GM12865 (cell line): ENCODE data around the gene POP7.
"Not testable (repeated sequence)": the region's sequence is repeated elsewhere in the genome, so short reads cannot be mapped to it uniquely, and the experiment has no call there.

ENCODE experiments used
- DNase-seq: peaks from one replicate; pipeline ENCODE4 v3.0.0; 2010; ENCODE audit warnings: low read depth
- H3K4me3 ChIP-seq: 2 replicates; pipeline ENCODE4 v1.5.1; 2011; ENCODE audit warnings: mild to moderate bottlenecking, low read depth, low read length, control low read depth
- TF ChIP-seq, protein P1 (sequence below): IDR thresholded peaks from 2 replicates; pipeline ENCODE4 v1.5.1; 2011; ENCODE audit warnings: low read length, control low read depth, low read depth, inconsistent platforms; ENCODE audit not compliant: insufficient read depth; ENCODE audit errors: missing control alignments

POP7 gene

DNA sequence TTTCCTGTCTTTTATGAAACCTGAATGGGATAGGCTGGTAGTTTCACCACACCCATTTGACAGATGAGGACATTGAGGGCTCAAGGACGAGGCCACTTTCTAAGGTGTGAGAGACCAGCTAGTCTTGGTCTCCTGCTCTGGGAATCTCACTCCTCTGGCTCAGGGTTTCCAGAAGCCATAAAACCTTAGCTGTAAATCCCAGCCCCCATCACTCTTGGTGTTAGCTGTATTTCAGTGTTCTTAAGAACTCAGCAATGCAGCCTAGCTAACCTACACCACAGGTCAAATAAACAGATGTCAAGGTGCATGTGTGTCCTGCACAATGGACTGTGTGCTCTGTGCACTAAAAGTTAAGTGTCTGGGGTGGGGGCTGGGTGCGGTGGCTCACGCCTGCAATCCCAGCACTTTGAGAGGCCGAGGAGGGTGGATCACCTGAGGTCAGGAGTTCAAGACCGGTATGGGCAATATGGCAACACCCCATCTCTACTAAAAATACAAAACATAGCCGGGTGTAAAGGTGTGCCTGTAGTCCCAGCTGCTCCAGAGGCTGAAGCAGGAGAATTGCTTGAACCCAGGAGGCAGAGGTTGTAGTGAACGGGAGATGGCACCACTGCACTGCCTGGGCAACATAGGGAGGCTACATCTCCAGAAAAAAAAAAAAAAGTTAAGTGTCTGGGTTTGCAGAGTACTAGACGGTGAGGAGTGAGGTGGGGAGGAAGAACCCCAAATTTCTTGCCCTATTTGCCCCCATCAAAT, 13.8 kb downstream of the POP7 start:
- no peak overlapping the region for H3K4me3 ChIP-seq
- TF ChIP-seq, protein P1, sequence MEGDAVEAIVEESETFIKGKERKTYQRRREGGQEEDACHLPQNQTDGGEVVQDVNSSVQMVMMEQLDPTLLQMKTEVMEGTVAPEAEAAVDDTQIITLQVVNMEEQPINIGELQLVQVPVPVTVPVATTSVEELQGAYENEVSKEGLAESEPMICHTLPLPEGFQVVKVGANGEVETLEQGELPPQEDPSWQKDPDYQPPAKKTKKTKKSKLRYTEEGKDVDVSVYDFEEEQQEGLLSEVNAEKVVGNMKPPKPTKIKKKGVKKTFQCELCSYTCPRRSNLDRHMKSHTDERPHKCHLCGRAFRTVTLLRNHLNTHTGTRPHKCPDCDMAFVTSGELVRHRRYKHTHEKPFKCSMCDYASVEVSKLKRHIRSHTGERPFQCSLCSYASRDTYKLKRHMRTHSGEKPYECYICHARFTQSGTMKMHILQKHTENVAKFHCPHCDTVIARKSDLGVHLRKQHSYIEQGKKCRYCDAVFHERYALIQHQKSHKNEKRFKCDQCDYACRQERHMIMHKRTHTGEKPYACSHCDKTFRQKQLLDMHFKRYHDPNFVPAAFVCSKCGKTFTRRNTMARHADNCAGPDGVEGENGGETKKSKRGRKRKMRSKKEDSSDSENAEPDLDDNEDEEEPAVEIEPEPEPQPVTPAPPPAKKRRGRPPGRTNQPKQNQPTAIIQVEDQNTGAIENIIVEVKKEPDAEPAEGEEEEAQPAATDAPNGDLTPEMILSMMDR: no peak
- no peak for DNase-seq

DNA sequence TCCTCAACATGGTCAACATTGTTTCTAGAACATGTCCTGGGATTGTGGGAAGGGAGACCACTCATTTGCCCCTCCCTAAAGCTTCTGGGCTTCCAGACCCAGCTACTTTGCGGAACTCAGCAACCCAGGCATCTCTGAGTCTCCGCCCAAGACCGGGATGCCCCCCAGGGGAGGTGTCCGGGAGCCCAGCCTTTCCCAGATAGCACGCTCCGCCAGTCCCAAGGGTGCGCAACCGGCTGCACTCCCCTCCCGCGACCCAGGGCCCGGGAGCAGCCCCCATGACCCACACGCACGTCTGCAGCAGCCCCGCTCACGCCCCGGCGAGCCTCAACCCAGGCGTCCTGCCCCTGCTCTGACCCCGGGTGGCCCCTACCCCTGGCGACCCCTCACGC, 14.4 kb downstream of the POP7 start, which contains the start of gene EPO:
Gene EPO (plus strand): TSS at position 190 of the 392 bp plus-strand sequence. CDS start 513 bp downstream, outside the sequence.
- TF ChIP-seq, protein P1: no peak
- no peak within 1 kb of the TSS for H3K4me3 ChIP-seq
- DNase-seq: no peak

DNA sequence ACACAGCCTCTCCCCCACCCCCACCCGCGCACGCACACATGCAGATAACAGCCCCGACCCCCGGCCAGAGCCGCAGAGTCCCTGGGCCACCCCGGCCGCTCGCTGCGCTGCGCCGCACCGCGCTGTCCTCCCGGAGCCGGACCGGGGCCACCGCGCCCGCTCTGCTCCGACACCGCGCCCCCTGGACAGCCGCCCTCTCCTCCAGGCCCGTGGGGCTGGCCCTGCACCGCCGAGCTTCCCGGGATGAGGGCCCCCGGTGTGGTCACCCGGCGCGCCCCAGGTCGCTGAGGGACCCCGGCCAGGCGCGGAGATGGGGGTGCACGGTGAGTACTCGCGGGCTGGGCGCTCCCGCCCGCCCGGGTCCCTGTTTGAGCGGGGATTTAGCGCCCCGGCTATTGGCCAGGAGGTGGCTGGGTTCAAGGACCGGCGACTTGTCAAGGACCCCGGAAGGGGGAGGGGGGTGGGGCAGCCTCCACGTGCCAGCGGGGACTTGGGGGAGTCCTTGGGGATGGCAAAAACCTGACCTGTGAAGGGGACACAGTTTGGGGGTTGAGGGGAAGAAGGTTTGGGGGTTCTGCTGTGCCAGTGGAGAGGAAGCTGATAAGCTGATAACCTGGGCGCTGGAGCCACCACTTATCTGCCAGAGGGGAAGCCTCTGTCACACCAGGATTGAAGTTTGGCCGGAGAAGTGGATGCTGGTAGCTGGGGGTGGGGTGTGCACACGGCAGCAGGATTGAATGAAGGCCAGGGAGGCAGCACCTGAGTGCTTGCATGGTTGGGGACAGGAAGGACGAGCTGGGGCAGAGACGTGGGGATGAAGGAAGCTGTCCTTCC, 15.0 kb downstream of the POP7 start:
- DNase-seq: no peak
- H3K4me3 ChIP-seq: no peak overlapping the region
- TF ChIP-seq, protein P1: no peak

DNA sequence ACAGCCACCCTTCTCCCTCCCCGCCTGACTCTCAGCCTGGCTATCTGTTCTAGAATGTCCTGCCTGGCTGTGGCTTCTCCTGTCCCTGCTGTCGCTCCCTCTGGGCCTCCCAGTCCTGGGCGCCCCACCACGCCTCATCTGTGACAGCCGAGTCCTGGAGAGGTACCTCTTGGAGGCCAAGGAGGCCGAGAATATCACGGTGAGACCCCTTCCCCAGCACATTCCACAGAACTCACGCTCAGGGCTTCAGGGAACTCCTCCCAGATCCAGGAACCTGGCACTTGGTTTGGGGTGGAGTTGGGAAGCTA, 15.5 kb downstream of the POP7 start:
- TF ChIP-seq, protein P1: no peak

DNA sequence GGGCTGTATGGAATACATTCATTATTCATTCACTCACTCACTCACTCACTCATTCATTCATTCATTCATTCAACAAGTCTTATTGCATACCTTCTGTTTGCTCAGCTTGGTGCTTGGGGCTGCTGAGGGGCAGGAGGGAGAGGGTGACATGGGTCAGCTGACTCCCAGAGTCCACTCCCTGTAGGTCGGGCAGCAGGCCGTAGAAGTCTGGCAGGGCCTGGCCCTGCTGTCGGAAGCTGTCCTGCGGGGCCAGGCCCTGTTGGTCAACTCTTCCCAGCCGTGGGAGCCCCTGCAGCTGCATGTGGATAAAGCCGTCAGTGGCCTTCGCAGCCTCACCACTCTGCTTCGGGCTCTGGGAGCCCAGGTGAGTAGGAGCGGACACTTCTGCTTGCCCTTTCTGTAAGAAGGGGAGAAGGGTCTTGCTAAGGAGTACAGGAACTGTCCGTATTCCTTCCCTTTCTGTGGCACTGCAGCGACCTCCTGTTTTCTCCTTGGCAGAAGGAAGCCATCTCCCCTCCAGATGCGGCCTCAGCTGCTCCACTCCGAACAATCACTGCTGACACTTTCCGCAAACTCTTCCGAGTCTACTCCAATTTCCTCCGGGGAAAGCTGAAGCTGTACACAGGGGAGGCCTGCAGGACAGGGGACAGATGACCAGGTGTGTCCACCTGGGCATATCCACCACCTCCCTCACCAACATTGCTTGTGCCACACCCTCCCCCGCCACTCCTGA, 16.7 kb downstream of the POP7 start:
- no peak overlapping the region for H3K4me3 ChIP-seq
- no peak for DNase-seq
- TF ChIP-seq, protein P1: no peak

More for the DNA sequence above, 15.5 kb downstream of the POP7 start:
- no peak for DNase-seq
- no peak overlapping the region for H3K4me3 ChIP-seq

DNA sequence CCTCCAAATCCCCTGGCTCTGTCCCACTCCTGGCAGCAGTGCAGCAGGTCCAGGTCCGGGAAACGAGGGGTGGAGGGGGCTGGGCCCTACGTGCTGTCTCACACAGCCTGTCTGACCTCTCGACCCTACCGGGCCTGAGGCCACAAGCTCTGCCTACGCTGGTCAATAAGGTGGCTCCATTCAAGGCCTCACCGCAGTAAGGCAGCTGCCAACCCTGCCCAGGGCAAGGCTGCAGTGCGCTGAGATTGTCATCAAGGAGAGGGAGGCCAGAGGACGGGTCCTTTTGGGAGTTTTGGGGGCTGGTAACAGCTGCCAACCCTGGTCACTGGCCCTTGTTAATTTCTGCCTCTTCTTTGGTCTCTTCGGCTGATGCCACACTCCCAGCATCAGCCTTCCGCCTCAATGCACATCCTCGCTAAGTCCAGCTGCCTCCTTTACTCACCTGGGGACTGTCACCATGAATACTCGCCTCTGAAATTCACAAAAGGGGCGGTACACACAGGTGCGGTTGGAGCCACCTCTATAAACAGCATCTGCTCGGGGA, 17.9 kb downstream of the POP7 start:
- no peak overlapping the region for H3K4me3 ChIP-seq
- TF ChIP-seq, protein P1: no peak
- DNase-seq: peak; percentile 0

DNA sequence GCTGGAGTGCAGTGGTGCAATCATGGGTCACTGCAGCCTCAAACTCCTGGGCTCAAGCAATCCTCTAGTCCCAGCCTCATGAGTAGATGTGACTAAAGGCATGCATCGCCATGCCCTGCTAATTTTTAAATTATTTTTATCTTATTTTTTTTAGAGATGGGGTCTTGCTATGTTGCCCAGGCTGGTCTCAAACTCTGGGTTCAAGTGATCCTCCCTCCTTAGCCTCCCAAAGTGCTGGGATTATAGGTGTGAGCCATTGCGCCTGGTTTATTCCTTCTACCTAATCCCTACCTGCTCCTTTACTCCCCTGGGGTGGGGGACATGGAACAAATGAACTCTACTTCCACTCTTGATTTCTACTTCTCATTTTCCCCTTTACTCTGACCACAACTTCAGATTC, 18.4 kb downstream of the POP7 start:
- H3K4me3 ChIP-seq, DNase-seq: not testable (repeated sequence)
